Heart left ventricle (tissue), 13 donors: ENCODE results near the gene ATP6V0E2.

Source experiments
- POLR2A ChIP-seq, 2 donors: fragments of 450-650 bp; IDR thresholded peaks; one replicate each; pipeline ENCODE4 v1.6.1; 2017; ENCODE audit warnings: antibody characterized with exemption in 2 of 2, mild to moderate bottlenecking in 2 of 2, moderate library complexity in 2 of 2
- TF ChIP-seq, protein P1 (sequence below), 12 donors: fragments of 200-600 bp; sonication (generic) in 4 of 12; IDR thresholded peaks; one replicate each; pipeline versions ENCODE4 v1.5.0 to v1.8.0; 2018 to 2022; ENCODE audit warnings: antibody characterized with exemption in 12 of 12, mild to moderate bottlenecking in 5 of 12
- donor health status: ischemic (EF 13 %, LVEDD 7.1; RV severe dilation, severe dysfunction).
- donor health status: DM: no; HTN: yes; CAD: no.
- donor health status: DM: no; HTN: no; CAD: no.
- donor health status: ischemic (EF 25% LVEDD 6.9; RV normal size, moderate dysfunction).
- donor health status: ischemic (EF 25% LVEDD 5.7; RV mildly dilated, moderate dysfunction).
- donor health status: ischemic (EF 35%, LVEDD 5.7; RV mildly dilated, moderate dysfunction).
- donor health status: nonischemic (EF 11% LVEDD 7.7; RV severe dilation, severe dysfunction).
- donor health status: DM: yes; HTN: yes; CAD: no.
- donor health status: PGD.
- donor health status: ischemic (EF 29% LVEDD 5.4; RV normal size, mild dysfunction).
- donor health status: nonischemic (EF 23%, LVEDD 6.1; RV moderate dilation, normal function).

DNA sequence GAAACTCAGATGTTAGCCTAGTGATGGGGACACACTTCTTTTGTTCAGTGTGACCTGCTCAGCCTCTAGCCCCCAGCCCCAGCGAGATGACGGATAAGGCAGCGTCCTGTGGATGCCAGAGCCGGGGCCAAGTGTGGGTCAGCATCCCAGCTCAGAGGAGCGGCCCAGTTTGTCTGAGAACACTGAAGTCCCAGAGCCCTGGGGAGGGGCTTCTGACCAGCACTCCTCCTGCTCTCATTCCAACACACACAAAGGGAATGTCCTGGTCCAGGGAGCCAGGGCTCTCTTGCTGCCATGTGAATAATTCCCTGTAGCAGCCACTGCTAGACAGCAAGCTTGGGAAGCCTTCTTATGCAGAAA lies 4.5 kb upstream of the ATP6V0E2 start:
- TF ChIP-seq, protein P1, sequence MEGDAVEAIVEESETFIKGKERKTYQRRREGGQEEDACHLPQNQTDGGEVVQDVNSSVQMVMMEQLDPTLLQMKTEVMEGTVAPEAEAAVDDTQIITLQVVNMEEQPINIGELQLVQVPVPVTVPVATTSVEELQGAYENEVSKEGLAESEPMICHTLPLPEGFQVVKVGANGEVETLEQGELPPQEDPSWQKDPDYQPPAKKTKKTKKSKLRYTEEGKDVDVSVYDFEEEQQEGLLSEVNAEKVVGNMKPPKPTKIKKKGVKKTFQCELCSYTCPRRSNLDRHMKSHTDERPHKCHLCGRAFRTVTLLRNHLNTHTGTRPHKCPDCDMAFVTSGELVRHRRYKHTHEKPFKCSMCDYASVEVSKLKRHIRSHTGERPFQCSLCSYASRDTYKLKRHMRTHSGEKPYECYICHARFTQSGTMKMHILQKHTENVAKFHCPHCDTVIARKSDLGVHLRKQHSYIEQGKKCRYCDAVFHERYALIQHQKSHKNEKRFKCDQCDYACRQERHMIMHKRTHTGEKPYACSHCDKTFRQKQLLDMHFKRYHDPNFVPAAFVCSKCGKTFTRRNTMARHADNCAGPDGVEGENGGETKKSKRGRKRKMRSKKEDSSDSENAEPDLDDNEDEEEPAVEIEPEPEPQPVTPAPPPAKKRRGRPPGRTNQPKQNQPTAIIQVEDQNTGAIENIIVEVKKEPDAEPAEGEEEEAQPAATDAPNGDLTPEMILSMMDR (IDR thresholded peaks at IDR 0.05), result no peak
- TF ChIP-seq POLR2A (IDR thresholded peaks at IDR 0.05), result no peak
